DMS79 treated with DMSO at 0.1 percent for 48 hours (cell line): ENCODE data around the gene SLC4A1.
A peak's percentile ranks its signal among the peaks of the same experiment; 100 is the strongest.

Source experiments
- DNase-seq: peaks from one replicate; lab custom pipeline; 2025; lab: John Stamatoyannopoulos, UW

Gene SLC4A1

DNA sequence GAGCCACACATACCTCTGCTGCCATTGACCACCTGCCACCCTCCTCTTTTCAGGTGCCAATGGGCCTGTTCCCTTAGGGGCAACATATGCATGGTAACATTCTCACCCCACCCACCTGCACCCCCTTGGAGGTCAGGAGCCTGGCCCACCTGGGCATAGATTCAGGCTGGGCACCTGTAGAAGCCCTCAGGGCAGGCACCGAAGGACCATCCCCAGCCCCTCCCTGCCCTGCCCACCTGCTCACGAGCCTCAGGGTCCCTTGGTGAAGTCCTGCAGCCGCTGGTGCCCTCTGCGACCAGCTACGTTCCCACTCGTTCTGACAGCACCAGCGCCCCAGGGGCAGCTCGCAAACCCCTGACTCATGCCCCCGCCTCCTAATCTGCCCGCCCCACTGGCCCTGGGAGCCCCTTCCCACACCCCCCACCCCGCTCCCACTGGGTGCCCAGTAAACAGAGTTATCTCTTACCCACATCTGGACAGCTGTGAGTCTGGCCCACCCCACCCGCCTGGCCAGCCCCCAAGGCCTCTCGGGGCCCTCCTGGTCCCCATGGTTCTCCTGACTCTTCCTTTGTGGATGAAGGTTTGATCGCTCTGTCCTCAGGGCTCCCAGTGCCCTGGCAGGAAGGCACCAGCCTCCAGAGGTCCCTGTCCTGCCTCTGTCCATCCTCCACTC lies at the start of gene SLC4A1:
SLC4A1 (minus strand) TSS at position 318 of the 673 bp plus-strand sequence. CDS start 5,269 bp downstream, outside the sequence.
- no peak for DNase-seq

DNA sequence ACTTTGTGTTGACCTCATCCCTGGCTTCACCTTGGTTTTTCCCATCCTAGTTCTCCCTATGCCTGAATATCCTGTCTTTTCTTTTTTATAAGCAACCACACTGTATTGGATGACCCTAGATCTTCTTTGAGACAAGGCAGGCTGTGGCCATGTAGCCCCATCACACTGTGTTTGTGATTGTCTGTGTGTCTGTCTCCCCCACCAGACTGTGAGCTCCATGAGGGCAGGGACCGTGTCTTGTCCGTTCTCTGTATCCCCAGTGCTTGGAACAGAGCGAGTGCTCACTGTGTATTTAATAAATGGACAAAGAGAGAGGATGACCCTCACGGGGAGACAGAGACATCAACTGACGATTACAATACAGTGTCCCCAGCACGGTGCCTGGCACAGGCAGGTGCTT lies 49.6 kb upstream of the SLC4A1 start:
- no peak for DNase-seq

DNA sequence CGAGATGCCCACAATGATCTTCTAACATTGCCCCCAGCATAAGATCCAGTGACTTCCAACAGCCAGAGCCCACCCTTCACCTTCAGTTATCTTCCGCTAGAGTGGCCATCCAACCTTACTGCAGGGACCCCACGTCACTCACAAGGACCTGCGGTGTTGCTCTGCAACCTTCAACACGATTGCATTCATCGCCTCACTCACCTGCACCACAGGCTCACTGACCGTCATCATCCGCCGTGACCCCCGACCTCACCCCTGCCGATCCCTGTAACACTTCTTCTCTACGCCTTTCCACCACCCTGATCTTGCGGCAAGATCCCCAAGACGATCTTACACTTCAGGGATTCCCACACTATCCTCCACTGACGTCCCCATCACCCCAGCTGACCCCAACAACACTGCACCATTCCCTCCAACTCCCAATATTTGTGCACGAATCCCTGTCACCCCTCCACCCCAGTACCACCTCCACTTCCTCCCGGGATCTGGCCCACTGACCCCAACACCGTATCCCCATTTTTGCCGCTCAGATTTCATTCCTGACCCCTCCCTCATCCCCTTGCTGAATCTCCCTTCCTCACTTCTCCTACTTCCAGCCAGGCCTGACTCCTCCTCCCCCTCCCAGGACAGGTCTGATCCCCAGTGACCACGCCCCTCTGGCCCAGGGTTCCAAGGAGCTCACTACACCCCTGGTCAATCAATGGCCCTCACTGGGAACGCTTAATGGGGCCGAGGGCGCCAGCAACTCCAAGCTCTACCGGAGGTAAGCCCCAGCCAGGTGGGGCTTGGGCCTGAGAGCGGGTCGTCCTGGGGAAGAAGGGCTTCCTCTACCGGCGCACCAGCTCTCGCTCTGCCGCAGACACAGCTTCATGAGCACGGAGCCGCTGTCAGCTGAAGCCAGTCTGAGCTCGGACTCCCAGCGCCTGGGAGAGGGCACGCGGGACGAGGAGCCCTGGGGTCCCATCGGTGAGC lies 48.1 kb upstream of the SLC4A1 start:
- no peak for DNase-seq

DNA sequence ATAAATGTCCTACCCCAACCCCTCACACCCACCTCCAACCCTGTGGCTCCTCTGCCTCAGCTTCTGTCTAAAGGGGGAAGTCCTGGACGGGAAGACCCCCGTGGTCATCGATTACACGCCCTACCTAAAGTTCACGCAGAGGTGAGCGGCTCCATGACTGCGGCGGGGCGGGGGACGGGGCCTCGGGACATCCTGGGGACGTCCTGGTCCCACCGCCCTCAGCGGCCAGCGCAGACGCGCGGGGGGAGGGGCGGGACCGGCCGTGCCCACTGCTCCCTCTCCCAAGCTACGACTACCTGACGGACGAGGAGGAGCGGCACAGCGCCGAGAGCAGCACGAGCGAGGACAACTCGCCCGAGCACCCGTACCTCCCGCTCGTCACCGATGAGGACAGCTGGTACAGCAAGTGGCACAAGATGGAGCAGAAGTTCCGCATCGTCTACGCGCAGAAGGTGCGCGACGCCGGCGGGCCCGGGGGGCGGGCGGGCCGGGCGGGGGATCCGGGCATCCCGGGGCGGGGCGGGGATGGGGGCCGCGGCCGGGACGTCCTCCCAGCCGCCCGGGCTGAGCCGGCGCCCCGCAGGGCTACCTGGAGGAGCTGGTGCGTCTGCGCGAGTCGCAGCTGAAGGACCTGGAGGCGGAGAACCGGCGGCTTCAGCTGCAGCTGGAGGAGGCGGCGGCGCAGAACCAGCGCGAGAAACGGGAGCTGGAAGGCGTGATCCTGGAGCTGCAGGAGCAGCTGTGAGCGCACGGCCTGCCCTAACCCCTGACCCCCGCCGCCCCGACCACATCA lies 47.1 kb upstream of the SLC4A1 start:
- DNase-seq, result peak; percentile 72

DNA sequence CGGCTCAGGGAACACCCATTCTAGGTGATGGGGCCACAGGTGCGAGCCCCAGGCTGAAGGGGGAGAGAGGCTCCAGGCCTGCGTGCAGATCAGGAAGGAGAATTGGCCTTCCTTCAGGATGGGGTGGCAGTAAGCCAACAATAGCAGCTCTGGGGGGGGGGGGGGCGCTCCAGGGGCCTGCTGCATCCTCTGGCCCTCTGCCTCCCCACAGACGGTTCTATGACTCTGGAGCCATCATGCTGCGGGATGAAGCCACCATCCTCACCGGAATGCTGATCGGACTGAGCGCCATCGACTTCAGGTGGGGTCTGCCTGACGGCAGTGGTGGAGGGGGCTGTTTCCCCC lies 46.6 kb upstream of the SLC4A1 start:
- no peak for DNase-seq

DNA sequence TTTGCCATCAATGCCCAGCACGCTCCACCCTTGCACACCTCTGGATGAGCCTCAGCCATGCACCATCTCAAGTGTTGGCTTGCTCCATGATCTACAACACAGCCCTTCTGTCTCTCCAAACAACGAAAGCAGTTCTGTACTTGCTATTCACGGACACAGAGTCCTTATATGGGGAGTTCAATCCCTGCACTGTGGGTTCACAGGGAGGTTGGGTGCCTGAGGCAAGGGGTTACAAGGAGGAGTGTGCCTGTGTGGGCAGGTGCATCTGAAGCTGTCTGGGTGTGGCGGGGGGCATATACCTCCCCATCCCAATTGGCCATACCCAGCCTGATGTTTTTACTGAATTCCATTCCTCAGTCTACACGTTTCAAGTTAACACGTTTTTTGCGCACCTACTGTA lies 46.1 kb upstream of the SLC4A1 start:
- DNase-seq, result no peak

DNA sequence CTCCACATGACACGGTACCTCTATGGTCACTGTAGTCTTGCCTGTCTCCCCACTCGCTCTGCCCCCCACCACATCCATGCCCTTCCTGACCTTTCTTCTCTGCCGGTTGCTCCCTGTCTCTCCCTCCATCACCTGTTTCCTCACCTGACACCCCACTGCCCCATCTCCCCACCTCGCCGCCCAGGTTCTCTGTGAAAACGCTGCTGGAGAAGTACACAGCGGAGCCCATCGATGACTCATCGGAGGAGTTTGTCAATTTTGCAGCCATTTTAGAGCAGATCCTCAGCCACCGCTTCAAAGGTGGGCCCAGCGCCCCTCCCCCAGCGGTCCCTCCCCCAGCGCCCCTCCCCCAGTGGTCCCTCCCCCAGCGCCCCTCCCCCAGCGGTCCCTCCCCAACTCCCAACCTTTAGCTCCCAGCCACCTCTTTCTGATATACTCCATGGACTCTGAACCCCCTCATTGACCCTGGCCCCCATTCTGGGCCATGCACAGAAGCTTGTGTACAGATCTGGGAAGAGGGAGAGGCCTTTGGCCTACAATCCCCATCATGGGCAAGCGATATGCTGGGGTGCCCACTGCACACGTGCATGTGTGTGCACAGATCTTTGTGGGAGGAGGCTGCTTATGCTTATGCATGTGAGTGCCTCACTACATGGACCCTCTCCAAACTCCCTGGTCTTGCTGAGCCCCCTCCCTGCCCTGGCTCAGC lies 44.6 kb upstream of the SLC4A1 start:
- no peak for DNase-seq

DNA sequence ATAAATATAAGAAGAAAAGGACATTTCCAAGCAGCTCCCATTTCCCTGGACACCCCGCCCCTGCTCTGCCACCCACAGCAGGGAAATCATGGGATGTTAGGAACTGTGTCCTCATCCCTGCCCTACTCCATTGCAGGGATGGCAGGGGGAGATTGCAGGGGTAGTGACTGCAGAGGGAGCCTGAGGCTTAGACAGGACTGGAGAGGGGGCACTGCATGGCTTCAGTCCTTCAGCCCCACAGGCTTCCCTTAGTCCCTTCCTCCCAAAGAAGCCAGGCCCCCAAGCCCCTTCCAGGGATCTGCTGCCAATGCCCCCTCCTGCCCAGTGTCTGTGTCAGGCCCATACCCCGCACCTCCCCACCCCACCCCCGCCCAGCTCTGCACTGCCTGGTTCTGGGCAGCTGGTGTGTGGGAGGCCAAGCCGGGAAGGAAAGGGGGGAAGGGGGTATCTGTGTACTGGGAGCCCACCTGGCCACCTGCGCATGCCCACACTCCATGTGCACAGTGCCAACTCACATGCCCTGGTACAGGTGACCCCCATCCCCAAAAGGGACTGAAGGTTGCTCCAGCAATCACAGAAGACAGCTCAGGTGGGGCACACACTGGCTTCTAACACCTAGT lies 43.7 kb upstream of the SLC4A1 start:
- no peak for DNase-seq

DNA sequence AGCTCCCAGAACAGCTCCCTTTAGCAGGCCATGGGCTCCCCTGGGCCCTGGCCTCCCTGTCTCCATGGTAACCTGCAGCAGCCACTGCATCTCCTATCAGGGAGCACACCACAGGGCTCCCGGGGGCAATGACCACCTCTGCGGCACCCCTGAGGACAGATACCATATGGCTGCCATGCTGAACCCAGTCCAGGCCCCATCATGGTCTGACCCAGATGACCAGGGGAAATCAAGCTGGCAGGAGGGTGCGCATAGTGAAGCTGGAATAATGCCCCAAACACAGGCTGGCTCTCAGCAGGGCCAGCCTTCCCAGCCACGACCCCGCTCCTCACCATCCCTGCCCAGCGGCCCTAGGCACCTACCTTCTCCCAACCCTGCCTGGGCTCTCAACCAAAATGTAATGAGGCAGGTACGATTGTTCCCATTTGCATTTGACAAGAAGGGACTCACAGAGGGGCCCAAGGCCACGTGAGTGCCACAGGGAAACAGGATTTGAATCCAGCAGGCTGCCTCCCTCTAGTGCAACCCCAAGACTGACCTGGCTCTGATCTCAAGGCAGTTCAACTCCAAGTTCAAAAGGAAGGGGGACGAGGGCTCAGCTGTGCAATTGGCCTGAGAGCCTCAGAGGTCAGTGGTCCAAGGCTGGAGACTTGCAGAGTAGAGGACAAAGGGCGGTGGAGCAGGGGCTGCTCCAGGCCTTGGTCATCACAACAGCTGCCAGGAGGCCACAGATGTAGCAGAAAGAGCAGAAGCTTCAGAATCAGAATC lies 42.9 kb upstream of the SLC4A1 start:
- no peak for DNase-seq

DNA sequence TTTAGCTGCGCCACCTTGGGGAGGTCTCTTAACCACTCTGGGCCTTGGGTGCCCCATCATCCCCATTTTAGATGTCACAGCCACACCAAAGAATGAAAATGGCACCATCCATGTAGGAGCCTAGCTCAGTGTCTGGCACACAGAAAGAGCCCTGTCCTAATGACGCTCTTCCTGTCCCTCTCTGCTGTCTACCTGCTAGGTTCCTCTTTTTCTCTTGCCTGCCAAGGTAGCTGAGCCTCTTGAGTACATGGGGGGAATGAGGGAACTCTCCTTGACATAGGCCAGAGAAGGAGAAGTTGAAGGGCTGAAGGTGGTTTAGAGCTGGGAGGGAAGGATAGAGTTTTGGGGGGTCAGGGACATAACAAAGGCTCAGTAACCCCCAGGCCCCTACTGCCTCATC lies 42.3 kb upstream of the SLC4A1 start:
- DNase-seq, result no peak

DNA sequence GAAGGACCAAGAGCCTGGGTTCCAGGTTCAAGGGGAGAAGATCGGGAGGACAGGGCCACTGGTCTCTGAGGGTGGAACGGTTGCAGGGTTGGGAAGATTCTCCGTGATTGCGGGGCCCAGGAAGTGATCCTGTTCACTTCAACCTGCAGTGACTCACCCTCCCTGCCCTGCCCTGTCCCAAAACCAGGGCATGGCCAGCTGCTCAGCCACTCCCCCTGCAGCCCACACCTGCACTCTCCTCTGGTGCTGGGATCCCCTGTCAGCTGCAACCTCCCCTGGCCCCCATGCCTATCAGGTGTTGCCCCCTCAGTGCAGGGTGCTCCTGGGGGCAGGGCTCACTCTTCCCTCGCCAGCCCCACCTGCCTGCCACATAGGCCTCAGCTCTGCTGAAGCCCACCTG lies 41.5 kb upstream of the SLC4A1 start:
- no peak for DNase-seq

DNA sequence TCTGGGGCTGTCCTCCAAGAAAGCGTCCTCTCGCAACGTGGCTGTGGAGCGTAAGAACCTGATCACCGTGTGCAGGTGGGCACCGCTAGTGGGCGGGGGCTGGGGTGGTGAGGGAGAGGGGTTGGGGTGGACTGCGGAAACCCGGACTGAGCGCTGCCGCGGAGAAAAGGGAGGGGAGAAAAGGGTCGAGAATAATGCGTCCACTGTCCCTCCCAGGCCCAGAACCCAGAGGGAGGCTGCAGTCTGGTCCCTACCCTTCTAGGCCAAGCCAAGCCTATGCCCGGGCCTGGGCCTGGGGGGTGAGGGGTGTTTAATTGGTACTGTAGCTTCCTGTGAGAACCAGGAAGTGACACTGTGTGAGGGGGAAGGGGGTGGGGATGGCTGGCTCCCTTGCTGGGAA lies 40.9 kb upstream of the SLC4A1 start:
- DNase-seq, result peak; percentile 19

DNA sequence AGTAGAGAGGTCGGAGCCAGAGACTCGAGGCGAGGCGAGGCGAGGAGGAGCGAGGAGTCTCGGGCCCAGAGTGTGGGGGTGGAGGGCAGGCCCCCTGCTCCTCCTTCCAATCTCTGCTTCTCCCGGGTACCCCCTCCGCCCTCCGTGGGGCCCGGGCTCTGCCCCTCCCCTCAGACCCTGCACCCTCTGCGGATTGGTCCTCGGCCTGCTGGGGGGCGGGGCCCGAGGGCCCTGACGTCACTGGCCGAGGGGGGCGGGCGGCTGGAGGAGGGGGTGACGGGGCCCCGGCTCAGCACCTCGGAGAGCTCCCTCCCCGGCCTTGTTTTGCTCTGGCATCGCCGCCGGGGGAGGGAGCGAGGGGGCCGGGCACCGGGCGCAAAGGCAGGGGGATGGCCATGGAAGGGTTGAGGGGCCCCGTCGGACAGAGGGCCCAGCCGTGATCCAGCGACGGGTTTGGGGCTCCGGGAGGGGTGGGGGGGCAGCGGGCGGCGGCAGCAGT lies 40.4 kb upstream of the SLC4A1 start, which contains the start of gene RUNDC3A:
RUNDC3A (plus strand) TSS at position 282 of the 499 bp plus-strand sequence. CDS start 232 bp downstream, outside the sequence.
- DNase-seq, result peak; percentile 77

DNA sequence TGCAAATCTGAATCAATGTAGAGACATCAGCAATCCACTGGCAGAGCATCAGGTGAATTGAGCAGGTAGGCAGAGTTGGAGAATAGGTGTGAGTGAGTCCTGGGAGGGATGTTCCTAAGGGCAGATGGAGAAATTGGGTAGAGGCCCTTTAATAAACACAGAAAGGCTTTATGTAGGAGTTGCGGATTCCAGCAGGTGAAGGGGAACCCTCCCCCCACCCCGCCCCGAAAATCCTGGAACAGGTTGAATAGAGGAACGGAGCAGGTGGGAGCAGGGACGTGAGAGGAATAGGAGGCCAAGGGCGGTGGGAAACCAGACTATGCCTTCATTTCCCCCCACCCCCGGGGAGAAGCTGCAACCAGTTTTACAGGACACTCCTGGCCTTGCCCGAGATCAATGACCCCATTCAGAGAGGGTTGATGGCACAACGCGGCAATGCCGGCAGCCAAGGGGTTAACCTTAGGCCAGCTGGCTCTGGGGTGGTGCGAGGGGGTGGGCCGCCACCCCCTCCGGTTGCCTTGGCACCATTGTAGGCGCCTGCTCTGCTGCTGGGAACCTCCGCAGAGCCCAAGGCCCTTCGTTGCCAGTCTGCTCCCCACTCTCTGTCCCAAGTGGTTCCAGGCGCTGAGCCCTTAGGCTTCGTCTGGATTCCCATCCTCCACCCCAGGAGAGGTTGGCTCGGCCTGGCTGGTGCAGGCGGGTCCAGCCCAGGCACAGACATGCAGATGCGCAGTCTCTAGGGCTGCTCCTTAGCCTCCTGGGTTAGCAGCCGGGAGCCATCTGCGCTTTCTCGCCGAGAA lies 39.7 kb upstream of the SLC4A1 start:
- DNase-seq, result peak; percentile 71

DNA sequence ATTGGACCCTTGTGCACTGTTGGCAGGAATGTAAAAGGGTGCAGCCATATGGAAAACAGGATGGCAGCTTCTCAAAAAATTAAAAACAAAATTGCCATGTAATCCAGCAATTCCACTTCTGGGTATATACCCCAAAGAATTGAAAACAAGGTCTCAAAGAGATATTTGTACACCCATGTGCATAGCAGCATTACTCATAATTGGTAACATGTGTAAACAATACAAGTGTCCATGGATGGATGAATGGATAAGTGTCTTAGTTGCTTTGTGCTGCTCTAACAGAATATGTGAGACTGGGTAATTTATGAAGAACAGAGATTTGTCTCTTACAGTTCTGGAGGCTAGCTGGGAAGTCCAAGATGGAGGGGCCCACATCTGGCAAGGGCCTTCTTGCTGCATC lies 36.7 kb upstream of the SLC4A1 start:
- DNase-seq, result peak; percentile 84

DNA sequence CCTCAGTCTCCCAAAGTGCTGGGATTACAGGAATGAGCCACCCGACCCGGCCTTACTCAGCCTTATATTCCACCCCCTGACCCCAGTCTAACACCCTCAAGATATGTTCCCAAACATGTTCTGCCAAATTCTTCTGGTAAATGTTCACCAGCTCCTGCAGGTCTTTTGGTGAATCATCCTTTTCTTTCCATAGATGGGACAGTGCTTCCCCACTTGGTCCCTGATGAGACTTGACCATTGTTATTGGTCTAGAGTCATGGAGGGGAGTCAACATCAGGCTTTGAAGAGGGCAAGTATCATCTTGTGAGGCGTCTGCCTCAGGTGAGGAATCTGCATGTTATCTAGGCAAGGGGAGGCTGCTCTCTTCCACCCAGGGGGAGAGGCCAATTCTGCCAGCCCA lies 30.0 kb upstream of the SLC4A1 start:
- DNase-seq, result no peak

DNA sequence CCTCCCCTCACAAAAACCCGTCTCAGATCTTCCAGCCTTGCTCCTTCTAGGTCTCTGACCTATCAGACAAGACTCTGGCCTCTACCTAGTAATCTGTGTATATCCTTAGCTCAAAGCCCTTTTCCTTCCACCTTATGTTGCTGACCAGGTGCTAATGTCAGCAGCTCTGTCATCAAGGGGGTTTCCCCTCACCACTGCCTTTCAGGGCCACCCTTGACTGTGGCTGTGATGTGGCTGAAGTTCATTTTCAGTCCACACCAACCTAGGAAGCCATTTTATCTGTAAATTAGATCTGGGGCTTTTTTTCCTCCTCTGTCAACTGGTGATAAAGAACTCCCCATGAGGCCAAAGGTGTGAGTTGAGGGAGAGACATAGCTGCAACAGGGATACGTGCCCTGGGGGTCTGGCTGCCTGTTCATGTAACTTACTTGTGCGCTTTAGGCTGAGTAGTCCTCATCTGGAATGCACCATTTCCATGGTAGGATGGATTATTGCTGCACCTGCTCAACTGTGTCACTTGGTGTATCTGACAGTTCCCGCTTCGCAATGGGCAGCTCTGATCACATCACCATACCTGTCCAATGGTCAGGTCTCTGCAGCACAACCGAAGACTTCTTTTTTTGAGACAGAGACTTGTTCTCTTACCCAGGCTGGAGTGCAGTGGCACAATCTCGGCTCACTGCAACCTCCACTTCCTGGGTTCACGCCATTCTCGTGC lies 25.7 kb upstream of the SLC4A1 start:
- DNase-seq, result no peak

DNA sequence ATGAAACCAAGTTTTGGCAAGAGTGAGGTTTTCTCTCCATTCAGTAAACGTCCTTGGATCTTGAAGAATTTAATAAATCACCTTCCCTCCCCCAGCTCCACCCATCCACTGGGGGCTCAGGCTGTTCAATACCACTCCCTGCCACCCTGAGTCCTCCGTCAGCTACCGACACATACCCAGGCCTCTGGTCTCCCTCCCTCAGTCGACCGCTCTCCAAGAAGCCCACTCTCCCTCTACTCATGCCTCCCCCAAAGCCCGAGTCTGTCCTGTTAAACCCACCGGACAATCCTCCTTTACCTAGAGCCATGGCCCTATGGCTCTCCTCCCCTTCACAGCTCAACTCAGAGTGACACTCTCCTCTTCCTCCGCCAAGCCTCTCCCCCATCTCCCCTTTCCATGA lies 19.7 kb upstream of the SLC4A1 start:
- DNase-seq, result no peak

DNA sequence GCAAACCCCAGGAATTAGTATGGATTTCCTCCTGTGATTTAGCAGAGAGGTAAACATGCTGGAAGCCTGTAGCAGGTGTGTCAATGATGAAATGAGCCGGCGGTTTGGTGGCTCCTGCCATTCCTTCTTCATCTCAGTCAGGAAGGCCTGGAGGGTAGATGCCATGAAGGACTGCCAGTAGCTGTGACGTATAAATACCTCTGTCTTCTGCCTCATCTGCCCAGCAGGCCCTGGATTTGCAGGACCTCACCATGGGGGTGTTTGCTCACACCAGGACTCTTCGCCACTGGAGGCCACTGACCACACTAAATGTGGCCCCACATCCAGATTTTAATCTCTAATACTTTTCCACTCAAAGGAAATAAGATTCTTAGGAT lies 16.1 kb upstream of the SLC4A1 start:
- no peak for DNase-seq
